ENCODE results near the gene SRRM5. TPM values are rescaled to one million over a fixed set of nuclear protein-coding genes. Genes with fewer than 3 reads are reported as not detected.

Gene SRRM5
- total RNA-seq (2014; rRNA removed; shearing (Covaris generic); ENCODE audit: low replicate concordance), result not detected in 2 replicates

DNA sequence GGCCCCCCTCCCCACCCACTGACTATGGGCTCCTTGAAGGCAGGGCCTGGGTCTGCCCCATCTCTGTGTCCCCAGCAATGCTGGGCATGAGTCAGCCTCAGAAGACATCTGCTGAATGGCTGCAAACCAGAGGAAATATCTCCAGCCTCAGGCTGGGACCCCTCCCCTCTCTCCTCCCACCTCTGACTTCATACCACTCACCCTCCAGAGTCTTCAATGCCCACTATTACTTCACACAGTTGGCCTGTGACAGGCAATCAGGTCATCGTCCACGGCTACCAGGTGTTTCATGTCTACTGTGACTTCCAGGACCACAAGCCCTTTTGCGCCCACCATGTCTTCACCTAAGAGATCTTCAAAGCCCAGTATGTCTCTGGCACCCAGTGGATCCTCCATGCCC, at the start of gene SRRM5:
SRRM5 (plus strand) TSS at position 301 of the 400 bp plus-strand sequence; CDS start at position 335, 34 bp downstream.
- Histone ChIP-seq H3K27me3 (no peaks in the 10 kb centered on the region), H3K9me3 (no peaks in the 10 kb centered on the region), H3K36me3 (peaks cover 31% of the 10 kb centered on the region), H3K4me3 (no peak within 1 kb of the TSS)
- DNase-seq, result no peak

DNA sequence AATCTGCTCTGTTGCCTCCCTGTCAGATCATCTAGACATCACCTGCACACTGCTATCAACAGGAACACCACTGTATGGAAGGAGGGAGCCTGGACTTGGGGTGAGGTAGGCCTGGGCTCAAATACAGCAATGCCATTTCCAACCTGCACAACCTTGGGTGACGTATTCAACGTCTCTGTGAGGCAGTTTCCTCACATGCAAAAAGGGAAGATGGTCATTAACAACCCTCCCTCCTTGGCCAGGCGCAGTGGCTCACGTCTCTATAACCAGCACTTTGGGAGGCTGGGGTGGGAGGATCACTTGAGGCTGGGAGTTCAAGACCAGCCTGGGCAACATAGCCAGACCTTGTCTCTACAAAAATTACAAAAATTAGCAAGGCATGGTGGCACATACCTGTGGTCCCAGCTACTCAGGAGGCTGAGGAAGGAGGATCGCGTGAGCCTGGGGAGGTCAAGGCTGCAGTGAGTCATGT, 49.6 kb upstream of the SRRM5 start:
- no peaks in the 10 kb centered on the region for H3K9me3 ChIP-seq
- no peak for DNase-seq
- H3K4me3 ChIP-seq, result no peak overlapping the region
- peaks cover 46% of the 10 kb centered on the region for H3K36me3 ChIP-seq
- no peaks in the 10 kb centered on the region for H3K27me3 ChIP-seq

- H3K27me3 ChIP-seq, result no peaks in the 10 kb centered on the region
- no peaks in the 10 kb centered on the region for H3K9me3 ChIP-seq
- H3K4me3 ChIP-seq, result no peak overlapping the region
- peaks cover 47% of the 10 kb centered on the region for H3K36me3 ChIP-seq
- DNase-seq, result peak; percentile 96
Measured at GRCh38 chr19:43562698-43563241, 49.1 kb upstream of the SRRM5 start.

DNA sequence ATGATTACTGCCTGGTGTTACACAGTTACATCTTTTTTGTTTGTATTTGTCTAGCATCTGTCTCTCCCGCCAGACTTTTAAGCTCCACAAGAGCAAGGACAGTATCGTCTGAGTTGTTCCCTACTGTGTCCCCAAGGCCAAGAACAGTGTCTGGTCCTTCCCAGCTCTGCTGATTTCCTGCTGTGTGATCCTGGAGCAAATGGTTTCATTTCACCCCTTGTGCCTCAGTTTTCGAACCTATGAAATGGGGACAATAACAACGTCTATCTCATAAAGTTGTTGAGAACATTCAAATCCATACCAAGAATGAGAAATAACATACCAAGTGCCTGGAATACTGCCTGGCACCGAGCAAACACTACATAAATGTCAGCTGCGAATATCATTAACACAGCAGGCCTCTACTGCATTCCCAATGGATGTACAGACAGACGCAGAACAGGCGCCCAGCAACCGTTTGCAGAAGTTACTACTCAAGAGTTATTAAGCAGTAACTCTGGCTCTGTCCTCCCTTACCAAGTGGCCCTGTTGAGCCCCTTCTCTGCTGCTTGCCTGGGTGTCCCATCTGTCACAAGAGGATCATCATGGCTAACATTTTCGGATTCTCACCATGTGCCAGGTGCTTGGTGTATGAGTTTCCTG, 48.0 kb upstream of the SRRM5 start:
- no peaks in the 10 kb centered on the region for H3K27me3 ChIP-seq
- H3K4me3 ChIP-seq, result no peak overlapping the region
- no peak for DNase-seq
- H3K36me3 ChIP-seq, result peaks cover 41% of the 10 kb centered on the region
- H3K9me3 ChIP-seq, result no peaks in the 10 kb centered on the region

DNA sequence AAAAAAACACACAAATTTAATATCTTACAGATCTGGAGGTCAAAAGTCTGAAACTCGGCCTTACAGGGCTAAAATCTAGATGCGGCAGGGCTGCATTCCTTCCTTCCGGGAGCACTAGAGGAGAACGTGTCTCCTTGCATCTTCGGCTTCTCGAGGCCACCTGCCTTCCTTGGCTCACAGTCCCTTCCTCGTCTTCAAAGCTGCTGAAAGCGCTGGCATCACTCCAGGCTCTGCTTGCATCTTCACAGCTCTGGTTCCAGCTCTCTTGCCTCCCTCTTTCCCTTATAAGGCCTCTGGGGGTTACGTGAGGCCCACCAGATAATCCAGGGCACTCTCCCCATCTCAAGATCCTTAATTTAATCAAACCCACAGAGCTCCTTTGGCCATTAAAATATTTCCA, 47.1 kb upstream of the SRRM5 start:
- H3K27me3 ChIP-seq, result no peaks in the 10 kb centered on the region
- H3K36me3 ChIP-seq, result peaks cover 38% of the 10 kb centered on the region
- DNase-seq, result no peak
- H3K4me3 ChIP-seq, result no peak overlapping the region
- H3K9me3 ChIP-seq, result no peaks in the 10 kb centered on the region

- DNase-seq, result no peak
Measured at GRCh38 chr19:43569657-43570056, 42.2 kb upstream of the SRRM5 start.

GRCh38 chr19:43570174-43570791, 41.6 kb upstream of the SRRM5 start:
- Histone ChIP-seq H3K4me3 (no peak overlapping the region), H3K36me3 (peaks cover 36% of the 10 kb centered on the region), H3K9me3 (no peaks in the 10 kb centered on the region), H3K27me3 (no peaks in the 10 kb centered on the region)
- no peak for DNase-seq

More at GRCh38 chr19:43569657-43570056, 42.2 kb upstream of the SRRM5 start:
- peaks cover 40% of the 10 kb centered on the region for H3K36me3 ChIP-seq
- H3K27me3 ChIP-seq, result no peaks in the 10 kb centered on the region
- no peak overlapping the region for H3K4me3 ChIP-seq
- H3K9me3 ChIP-seq, result no peaks in the 10 kb centered on the region

DNA sequence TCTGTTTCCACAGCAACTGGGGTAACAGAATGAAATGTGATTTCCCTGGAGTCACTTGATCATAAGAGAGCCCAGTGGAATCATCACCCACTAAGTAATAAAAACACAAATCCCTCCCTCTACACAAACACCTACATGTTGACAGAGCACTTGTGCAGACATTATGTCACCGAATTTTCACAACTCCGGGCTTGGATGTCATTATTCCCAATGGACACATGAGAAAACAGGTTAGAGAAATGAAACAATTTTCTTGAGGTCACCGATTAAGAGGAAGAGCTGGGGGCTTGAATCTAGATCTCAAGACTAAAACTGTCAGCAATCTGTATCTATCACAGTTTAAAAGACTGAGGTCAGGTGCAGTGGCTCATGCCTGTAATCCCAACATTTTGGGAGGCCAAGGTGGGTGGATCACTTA, 39.7 kb upstream of the SRRM5 start:
- Histone ChIP-seq H3K36me3 (peaks cover 36% of the 10 kb centered on the region), H3K27me3 (no peaks in the 10 kb centered on the region), H3K9me3 (no peaks in the 10 kb centered on the region), H3K4me3 (no peak overlapping the region)
- no peak for DNase-seq

GRCh38 chr19:43574424-43575155, 37.3 kb upstream of the SRRM5 start:
- no peaks in the 10 kb centered on the region for H3K27me3 ChIP-seq
- H3K9me3 ChIP-seq, result no peaks in the 10 kb centered on the region
- peak overlapping the region; percentile 96 for H3K4me3 ChIP-seq
- DNase-seq, result no peak
- peaks cover 33% of the 10 kb centered on the region for H3K36me3 ChIP-seq

DNA sequence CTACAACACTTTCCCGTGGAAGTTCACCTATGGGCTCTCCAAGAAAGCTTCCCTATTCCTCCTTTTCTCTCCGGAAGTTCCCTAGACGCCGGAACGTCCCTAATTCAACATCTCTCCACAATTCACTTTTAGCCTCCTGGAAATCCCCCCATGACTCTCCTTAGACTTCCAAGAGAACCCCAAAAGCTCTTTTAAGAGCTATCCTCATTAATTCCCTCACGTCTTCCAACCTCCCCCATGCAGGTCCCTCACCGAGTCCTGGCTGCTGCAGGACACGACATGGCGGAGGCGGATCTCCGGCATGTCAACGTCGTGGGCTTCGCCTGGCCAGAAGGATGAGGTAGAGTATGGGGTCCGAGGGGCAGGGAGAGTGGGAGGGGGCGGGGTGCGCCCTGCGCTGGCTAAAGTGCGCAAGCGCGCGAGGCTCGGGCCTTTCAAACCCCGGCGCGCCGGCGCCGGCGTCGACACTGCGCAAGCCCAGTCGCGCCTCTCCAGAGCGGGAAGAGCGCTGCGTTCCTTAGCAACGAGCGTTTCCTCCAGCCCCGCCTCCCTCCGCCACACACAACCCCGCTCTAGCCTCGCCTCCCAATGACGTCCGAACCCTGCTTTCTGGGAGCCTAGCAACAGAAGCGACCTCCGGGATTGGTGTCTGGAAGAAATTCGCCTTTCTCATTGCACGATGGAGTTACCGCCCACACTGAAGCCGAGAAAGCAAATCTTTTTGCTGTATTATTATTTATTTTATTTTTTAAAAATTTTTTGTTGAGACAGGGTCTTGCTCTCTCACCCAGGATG, 36.5 kb upstream of the SRRM5 start, which contains the start of the genes PINLYP and XRCC1:
PINLYP (plus strand) TSS at position 646 of the 795 bp plus-strand sequence. CDS start 1,391 bp downstream, outside the sequence.
XRCC1 (minus strand) TSS at position 372 of the 795 bp plus-strand sequence; CDS start at position 303, 69 bp downstream.
- no peaks in the 10 kb centered on the region for H3K9me3 ChIP-seq
- peak within 1 kb of the TSS; percentile 96 for H3K4me3 ChIP-seq
- peak; percentile 99 for DNase-seq
- H3K36me3 ChIP-seq, result peaks cover 33% of the 10 kb centered on the region
- H3K27me3 ChIP-seq, result no peaks in the 10 kb centered on the region

DNA sequence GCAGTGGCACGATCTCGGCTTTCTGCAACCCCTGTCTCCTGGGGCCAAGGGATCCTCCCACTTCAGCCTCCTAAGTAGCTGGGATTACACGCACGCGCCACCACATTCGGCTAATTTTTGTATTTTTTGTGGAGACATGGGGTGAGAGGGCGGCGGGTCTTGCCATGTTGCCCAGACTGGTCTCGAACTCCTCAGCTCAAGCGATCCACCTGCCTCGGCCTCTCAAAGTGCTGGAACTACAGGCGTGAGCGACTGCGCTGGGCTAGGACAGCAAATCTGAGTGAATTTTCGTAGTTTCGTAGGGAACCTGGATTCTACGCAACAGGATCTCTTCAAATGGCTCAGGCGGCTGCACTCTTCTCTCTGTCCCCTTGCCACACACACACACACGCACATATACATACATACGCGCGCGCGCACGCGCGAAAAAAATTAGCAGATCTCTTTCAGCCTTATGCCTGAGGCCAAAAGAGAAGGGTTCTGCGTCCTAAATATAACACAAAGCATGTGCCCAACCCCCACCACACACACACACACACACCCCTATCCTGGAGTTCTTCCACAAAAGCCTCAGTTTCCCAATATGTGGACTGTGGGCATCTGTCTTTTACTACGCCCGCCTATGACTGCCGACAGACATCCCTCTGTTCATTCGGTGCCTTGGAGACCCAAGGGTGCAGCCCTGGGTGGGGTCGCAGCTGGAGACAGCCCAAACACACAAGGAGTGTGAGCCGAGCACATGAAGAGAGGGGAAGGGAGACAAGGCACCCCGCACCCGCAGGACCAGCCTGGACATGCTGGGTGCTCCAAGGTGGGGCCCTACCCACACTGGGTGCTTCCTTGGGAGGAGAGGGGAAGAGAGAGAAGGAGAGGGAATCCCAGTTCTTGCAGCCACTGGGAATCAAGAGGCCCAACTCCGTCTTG, 35.7 kb upstream of the SRRM5 start:
- Histone ChIP-seq H3K36me3 (peaks cover 31% of the 10 kb centered on the region), H3K27me3 (no peaks in the 10 kb centered on the region), H3K4me3 (peak overlapping the region; percentile 96), H3K9me3 (no peaks in the 10 kb centered on the region)
- DNase-seq, result no peak

GRCh38 chr19:43578787-43579186, 33.1 kb upstream of the SRRM5 start:
- Histone ChIP-seq H3K36me3 (peaks cover 9% of the 10 kb centered on the region), H3K4me3 (no peak overlapping the region), H3K9me3 (no peaks in the 10 kb centered on the region), H3K27me3 (no peaks in the 10 kb centered on the region)
- no peak for DNase-seq

DNA sequence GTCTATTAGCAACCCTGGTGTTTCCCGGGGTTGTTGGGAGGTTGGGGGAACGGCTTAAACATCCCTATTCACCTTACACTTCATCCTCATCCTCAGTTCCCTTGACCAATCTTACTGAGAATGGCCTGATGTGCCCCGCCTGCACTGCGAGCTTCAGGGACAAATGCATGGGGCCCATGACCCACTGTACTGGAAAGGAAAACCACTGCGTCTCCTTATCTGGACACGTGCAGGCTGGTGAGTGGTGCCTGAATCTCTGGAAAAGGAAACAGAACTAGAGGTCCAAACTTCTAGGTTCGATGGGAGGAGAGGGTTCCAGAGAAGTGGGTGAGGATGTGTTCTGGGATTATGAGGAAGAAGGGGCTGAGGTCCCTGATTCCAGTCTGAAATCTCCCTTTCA, 30.4 kb upstream of the SRRM5 start:
- no peak for DNase-seq
- Histone ChIP-seq H3K36me3 (peaks cover 3% of the 10 kb centered on the region; the same call in 1 of the 2 replicates), H3K9me3 (no peaks in the 10 kb centered on the region), H3K4me3 (no peak overlapping the region), H3K27me3 (no peaks in the 10 kb centered on the region)

DNA sequence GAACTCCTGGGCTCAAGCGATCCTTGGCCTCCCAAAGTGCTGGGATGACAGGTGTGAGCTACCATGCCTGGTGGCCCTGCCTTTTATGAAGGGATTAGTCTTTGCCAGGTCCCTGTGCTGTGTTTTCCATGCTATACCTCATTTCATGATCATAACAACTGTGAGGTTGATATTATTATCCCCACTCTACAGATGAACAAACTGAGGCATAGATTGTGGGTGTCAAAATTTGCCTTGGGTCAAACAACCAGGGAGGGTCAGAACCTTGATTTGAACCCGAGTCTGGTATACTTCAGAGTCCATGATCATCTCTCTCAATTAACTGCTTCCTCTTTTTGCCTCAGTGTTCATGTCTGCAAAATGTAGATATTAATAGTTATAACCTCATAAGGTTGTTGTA, 29.4 kb upstream of the SRRM5 start:
- H3K27me3 ChIP-seq, result no peaks in the 10 kb centered on the region
- peaks cover 12% of the 10 kb centered on the region for H3K36me3 ChIP-seq
- H3K9me3 ChIP-seq, result no peaks in the 10 kb centered on the region
- no peak overlapping the region for H3K4me3 ChIP-seq
- no peak for DNase-seq

- Histone ChIP-seq H3K36me3 (peaks cover 19% of the 10 kb centered on the region), H3K4me3 (no peak overlapping the region), H3K9me3 (no peaks in the 10 kb centered on the region), H3K27me3 (no peaks in the 10 kb centered on the region)
- no peak for DNase-seq
Measured at GRCh38 chr19:43584484-43584883, 27.4 kb upstream of the SRRM5 start.
